HG03103 (cell line): Measurements from ENCODE around the gene NPR2.

Source experiments
- ATAC-seq: cut with Tn5 transposase; IDR thresholded peaks from one replicate; pipeline ENCODE4 v1.9.1; 2021; ENCODE audit warnings: low read depth; ENCODE audit not compliant: unreplicated experiment

NPR2 gene

DNA sequence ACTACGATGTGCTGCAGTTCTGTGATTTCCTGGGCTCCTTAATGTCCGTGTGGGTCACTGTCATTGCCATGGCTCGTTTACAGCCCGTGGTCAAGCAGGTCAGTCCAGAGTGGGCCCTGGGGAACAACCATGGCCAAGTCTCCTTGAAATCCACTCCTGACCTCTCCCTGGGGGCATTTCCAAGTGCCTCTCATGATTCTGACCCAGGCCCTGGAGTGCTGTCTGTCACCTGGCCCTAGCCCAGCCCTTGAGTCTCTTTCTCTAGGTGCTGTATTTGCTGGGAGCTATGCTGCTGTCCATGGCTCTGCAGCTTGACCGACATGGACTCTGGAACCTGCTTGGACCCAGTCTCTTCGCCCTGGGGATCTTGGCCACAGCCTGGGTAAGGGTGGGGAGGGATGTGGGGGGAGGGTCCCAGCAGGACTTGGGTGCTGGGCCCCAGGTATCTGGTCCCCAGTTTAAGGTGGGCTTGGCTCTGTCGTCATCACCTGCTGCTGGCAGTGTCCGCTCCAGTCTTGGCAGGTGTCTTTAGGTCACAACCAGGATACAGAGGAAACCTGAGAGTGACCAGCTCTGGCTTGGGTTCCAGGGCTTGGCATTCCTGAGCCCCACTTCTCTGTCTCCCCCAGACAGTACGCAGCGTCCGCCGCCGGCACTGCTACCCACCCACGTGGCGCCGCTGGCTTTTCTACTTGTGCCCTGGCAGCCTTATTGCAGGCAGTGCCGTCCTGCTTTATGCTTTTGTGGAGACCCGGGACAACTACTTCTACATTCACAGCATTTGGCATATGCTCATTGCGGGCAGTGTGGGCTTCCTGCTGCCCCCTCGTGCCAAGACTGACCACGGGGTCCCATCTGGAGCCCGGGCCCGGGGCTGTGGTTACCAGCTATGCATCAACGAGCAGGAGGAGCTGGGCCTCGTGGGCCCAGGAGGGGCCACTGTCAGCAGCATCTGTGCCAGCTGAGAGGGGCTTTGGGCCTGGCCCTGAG, 61.8 kb downstream of the NPR2 start:
- no peak for ATAC-seq

DNA sequence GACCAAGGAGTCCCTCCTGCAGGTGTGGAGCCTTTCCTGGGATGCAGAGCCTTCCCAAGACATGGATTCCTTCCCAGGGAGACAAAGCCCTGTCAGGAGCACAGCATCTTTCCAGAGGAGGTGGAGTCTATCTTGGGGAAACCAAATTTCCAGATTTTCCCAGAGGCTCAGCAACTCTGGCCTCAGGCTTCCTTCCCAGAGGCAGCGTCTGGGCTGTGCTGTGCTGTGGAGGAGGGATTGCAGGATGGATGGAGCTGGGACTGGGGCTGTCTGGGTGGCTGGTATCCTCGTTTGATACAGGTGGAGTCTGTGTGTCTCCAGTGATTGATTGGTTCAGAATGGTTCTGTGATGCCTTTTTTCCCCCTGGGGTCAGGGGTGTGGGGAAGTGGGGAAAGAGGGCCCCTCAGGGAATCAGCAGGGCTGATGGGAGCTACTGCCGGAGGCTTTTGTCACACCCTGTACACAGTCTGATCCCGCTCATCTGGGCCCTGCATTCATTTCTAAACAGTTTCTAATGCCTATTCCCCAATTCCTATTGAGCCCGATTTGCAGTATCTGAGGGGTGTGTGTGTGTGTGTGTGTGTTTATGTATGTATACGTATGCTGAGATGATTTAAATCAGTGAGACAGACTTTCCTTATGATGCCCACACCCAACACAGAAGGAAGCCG, 62.8 kb downstream of the NPR2 start:
- ATAC-seq: no peak

DNA sequence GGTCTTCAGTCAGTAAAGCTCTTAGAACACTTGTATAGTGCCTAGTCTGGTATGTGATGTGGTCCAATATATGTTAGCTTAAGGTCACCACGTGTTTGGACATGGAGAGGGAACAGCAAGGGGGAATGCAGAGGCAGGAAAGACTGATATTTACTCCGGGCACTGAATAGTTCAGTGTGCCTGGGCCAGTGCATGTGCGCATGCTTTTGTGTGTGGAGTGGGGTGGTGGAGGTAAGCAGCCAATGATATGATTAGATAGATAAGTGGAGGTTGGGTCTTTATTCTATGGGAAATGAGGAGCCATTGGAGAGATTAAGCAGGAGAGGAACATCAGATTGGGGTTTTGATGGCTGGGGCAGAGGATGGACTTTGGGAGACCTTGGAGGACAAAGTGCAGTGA, 64.8 kb downstream of the NPR2 start:
- no peak for ATAC-seq

DNA sequence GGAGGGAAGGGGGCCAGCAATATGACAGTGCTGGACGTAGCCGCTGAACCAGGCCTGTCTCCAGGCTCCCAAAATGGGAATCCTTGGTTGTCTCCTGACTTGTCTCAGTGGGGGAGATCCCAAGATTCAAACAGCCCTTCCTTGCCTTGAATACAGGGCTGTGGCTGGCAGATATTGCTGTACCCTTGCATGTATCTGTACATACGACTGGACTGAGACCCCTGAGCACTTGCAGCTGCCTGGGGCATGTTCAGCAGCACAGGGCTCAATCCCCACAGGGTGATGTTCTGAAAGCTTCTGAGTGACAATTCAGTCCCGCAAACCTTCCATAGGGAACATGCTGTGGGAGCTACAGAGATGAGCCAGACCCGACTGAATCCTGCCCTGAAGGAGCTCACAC, 65.5 kb downstream of the NPR2 start:
- no peak for ATAC-seq

DNA sequence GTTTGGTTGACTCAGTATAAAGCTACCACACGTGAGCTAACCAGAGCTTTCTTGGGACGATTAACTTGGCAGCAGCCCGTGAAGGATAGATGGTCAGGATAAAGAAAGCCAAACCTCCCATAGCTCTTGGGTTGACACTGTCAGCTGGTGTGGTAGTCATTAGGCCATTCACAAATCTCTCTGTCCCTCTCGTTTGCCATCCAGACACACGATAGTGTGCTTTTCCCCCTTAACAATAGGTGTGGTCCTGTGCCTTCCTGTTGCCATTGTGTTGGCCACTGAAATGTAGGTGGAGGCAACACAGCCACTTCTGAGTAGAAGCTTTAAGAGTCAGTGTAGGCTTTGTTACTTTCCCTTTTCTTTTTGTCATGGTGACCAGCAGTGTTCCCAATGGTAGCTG, 67.1 kb downstream of the NPR2 start:
- no peak for ATAC-seq
